Measurements from ENCODE around the gene MEF2C.

The MEF2C gene

GRCh38 chr5:88741964-88742363, 141.0 kb downstream of the MEF2C start:
- no peaks in the 10 kb centered on the region for H3K9me3 ChIP-seq (ENCODE audit: control insufficient read depth, insufficient read depth, low read length)
- TF ChIP-seq CTCF (IDR thresholded peaks at IDR 0.05; ENCODE audit: low read depth, low read length, poor library complexity, severe bottlenecking): no peak
- no peak for TF ChIP-seq EZH2phosphoT487 (IDR thresholded peaks at IDR 0.05; ENCODE audit: borderline replicate concordance, low read length)
- no peak overlapping the region for H3K4me3 ChIP-seq (ENCODE audit: low read length)
- no peaks in the 10 kb centered on the region for H4K20me1 ChIP-seq (ENCODE audit: control insufficient read depth, insufficient read depth, low read depth, low read length)
- no peaks in the 10 kb centered on the region for H3K27me3 ChIP-seq (ENCODE audit: control insufficient read depth, low read length)
- no peak overlapping the region for H3K27ac ChIP-seq (ENCODE audit: low read depth, low read length)
- H3K4me1 ChIP-seq (ENCODE audit: control insufficient read depth, low read length): peaks cover 61% of the 10 kb centered on the region
- H3F3A ChIP-seq (ENCODE audit: control insufficient read depth, insufficient read depth): peaks cover 31% of the 10 kb centered on the region
- H3K4me2 ChIP-seq (ENCODE audit: low read length): no peak overlapping the region
- H3K9me2 ChIP-seq (replicated peaks; ENCODE audit: control insufficient read depth, low read length): no peaks in the 10 kb centered on the region
- 0 out of 2 replicates have a peak, but pooled peaks cover 2% of the 10 kb centered on the region for H3K79me2 ChIP-seq (ENCODE audit: control insufficient read depth, low read length)
- peaks cover 89% of the 10 kb centered on the region for H3K36me3 ChIP-seq (ENCODE audit: control insufficient read depth, low read length)

- H3K9me3 ChIP-seq (ENCODE audit: control insufficient read depth, insufficient read depth, low read length): no peaks in the 10 kb centered on the region
- TF ChIP-seq CTCF (IDR thresholded peaks at IDR 0.05; ENCODE audit: low read depth, low read length, poor library complexity, severe bottlenecking) (no peak), EZH2phosphoT487 (IDR thresholded peaks at IDR 0.05; ENCODE audit: borderline replicate concordance, low read length) (no peak)
- no peak overlapping the region for H3K4me2 ChIP-seq (ENCODE audit: low read length)
- no peak overlapping the region for H3K4me3 ChIP-seq (ENCODE audit: low read length)
- peaks cover 83% of the 10 kb centered on the region for H3K36me3 ChIP-seq (ENCODE audit: control insufficient read depth, low read length)
- peaks cover 41% of the 10 kb centered on the region for H3F3A ChIP-seq (ENCODE audit: control insufficient read depth, insufficient read depth)
- no peaks in the 10 kb centered on the region for H4K20me1 ChIP-seq (ENCODE audit: control insufficient read depth, insufficient read depth, low read depth, low read length)
- H3K4me1 ChIP-seq (ENCODE audit: control insufficient read depth, low read length): peaks cover 68% of the 10 kb centered on the region
- no peaks in the 10 kb centered on the region for H3K9me2 ChIP-seq (replicated peaks; ENCODE audit: control insufficient read depth, low read length)
- no peak overlapping the region for H3K27ac ChIP-seq (ENCODE audit: low read depth, low read length)
- H3K79me2 ChIP-seq (ENCODE audit: control insufficient read depth, low read length): peaks cover 6% of the 10 kb centered on the region
- no peaks in the 10 kb centered on the region for H3K27me3 ChIP-seq (ENCODE audit: control insufficient read depth, low read length)
These were observed 142.3 kb downstream of the MEF2C start for GRCh38 chr5:88740604-88741185.

- H3K36me3 ChIP-seq (ENCODE audit: control insufficient read depth, low read length): peaks cover 78% of the 10 kb centered on the region
- peaks cover 41% of the 10 kb centered on the region for H3K79me2 ChIP-seq (ENCODE audit: control insufficient read depth, low read length)
- no peaks in the 10 kb centered on the region for H4K20me1 ChIP-seq (ENCODE audit: control insufficient read depth, insufficient read depth, low read depth, low read length)
- peaks cover 97% of the 10 kb centered on the region for H3K4me1 ChIP-seq (ENCODE audit: control insufficient read depth, low read length)
- peak overlapping the region; percentile 81 for H3K4me2 ChIP-seq (ENCODE audit: low read length)
- H3K27ac ChIP-seq (ENCODE audit: low read depth, low read length): peak overlapping the region; percentile 82
- H3F3A ChIP-seq (ENCODE audit: control insufficient read depth, insufficient read depth): peaks cover 75% of the 10 kb centered on the region
- peak overlapping the region; percentile 51 for H3K4me3 ChIP-seq (ENCODE audit: low read length)
- H3K9me3 ChIP-seq (ENCODE audit: control insufficient read depth, insufficient read depth, low read length): no peaks in the 10 kb centered on the region
- H3K9me2 ChIP-seq (replicated peaks; ENCODE audit: control insufficient read depth, low read length): no peaks in the 10 kb centered on the region
- TF ChIP-seq CTCF (IDR thresholded peaks at IDR 0.05; ENCODE audit: low read depth, low read length, poor library complexity, severe bottlenecking): no peak
- TF ChIP-seq EZH2phosphoT487 (IDR thresholded peaks at IDR 0.05; ENCODE audit: borderline replicate concordance, low read length): no peak
- no peaks in the 10 kb centered on the region for H3K27me3 ChIP-seq (ENCODE audit: control insufficient read depth, low read length)
These were observed 146.5 kb downstream of the MEF2C start for GRCh38 chr5:88736494-88736893.

All from DOHH2 (cell line).